ENCODE measurements around the gene DDX50.

GRCh38 chr10:68973975-68974374 lies 72.9 kb downstream of the DDX50 start:
- TF ChIP-seq CTCF (IDR thresholded peaks at IDR 0.05; ENCODE audit: poor library complexity) (no peak), EZH2 (IDR thresholded peaks at IDR 0.05; ENCODE audit: borderline replicate concordance) (no peak), EZH2phosphoT487 (IDR thresholded peaks at IDR 0.05; ENCODE audit: low read depth, severe bottlenecking, unreplicated experiment) (no peak)
